ENCODE measurements around the gene ROS1. TPM values are rescaled to one million over a fixed set of nuclear protein-coding genes. Genes with fewer than 3 reads are reported as not detected.

Gene ROS1
- total RNA-seq, 2 experiments from 2014 or later: not detected

Other genes starting within 250 kb of the ROS1 start
- not detected for gene VGLL2, start 160.4 kb downstream of the ROS1 start, total RNA-seq
- 1 to 10 TPM; 4.5 to 4.9 TPM for gene DCBLD1, start 56.7 kb upstream of the ROS1 start, total RNA-seq
- 10 to 100 TPM; 20.5 to 20.8 TPM for gene GOPC, start 176.6 kb upstream of the ROS1 start, total RNA-seq
- gene NUS1, start 249.5 kb upstream of the ROS1 start, total RNA-seq: 10 to 100 TPM; 63.9 to 65.3 TPM

Data from activated CD8-positive, alpha-beta memory T cell treated with anti-CD3 and anti-CD28 coated beads for 36 hours (primary cell).